Skin of body (tissue), 2 donors: ENCODE measurements around the gene FBXL7. TPM values are rescaled to one million over a fixed set of nuclear protein-coding genes. Genes with fewer than 3 reads are reported as not detected.

Experiments used
- DNase-seq: peaks from one replicate; lab custom pipeline; 2025; lab: John Stamatoyannopoulos, UW
- total RNA-seq: library from RNA; depleted of rRNA; stranded (reverse); fragments of >200 nt; gene quantifications from one replicate; pipeline ENCODE4 v1.2.3, GENCODE V29; 2014

FBXL7 gene
- total RNA-seq, 1 donor from 2014 or later = 8.6 TPM

GRCh38 chr5:15611008-15611407, 111.0 kb downstream of the FBXL7 start:
- no peak for DNase-seq

- no peak for DNase-seq
Observed at GRCh38 chr5:15612915-15613635, 113.1 kb downstream of the FBXL7 start.

GRCh38 chr5:15614679-15615078, 114.7 kb downstream of the FBXL7 start:
- no peak for DNase-seq

- no peak for DNase-seq
Observed at GRCh38 chr5:15615859-15616258, 115.9 kb downstream of the FBXL7 start.

- no peak for DNase-seq
Observed at GRCh38 chr5:15618938-15619337, 119.0 kb downstream of the FBXL7 start.

GRCh38 chr5:15620501-15620900, 120.5 kb downstream of the FBXL7 start:
- DNase-seq = no peak

- DNase-seq = peak; percentile 67
Observed at GRCh38 chr5:15621094-15621493, 121.1 kb downstream of the FBXL7 start.

- no peak for DNase-seq
Observed at GRCh38 chr5:15623794-15624193, 123.8 kb downstream of the FBXL7 start.

- no peak for DNase-seq
Observed at GRCh38 chr5:15627109-15627508, 127.1 kb downstream of the FBXL7 start.

- DNase-seq = no peak
Observed at GRCh38 chr5:15627647-15628046, 127.7 kb downstream of the FBXL7 start.

GRCh38 chr5:15630441-15630840, 130.5 kb downstream of the FBXL7 start:
- DNase-seq = no peak

GRCh38 chr5:15634591-15635288, 134.8 kb downstream of the FBXL7 start:
- no peak for DNase-seq

- no peak for DNase-seq
Observed at GRCh38 chr5:15635289-15635616, 135.3 kb downstream of the FBXL7 start.

GRCh38 chr5:15637345-15637744, 137.4 kb downstream of the FBXL7 start:
- no peak for DNase-seq

- no peak for DNase-seq
Observed at GRCh38 chr5:15637886-15638285, 137.9 kb downstream of the FBXL7 start.

GRCh38 chr5:15638296-15638695, 138.3 kb downstream of the FBXL7 start:
- DNase-seq = no peak

- DNase-seq = no peak
Observed at GRCh38 chr5:15639288-15639687, 139.3 kb downstream of the FBXL7 start.

GRCh38 chr5:15640116-15640515, 140.1 kb downstream of the FBXL7 start:
- no peak for DNase-seq

- no peak for DNase-seq
Observed at GRCh38 chr5:15643731-15644130, 143.8 kb downstream of the FBXL7 start.

GRCh38 chr5:15645381-15646160, 145.6 kb downstream of the FBXL7 start:
- DNase-seq = no peak

- DNase-seq = peak; percentile 86
Observed at GRCh38 chr5:15646371-15646770, 146.4 kb downstream of the FBXL7 start.

- no peak for DNase-seq
Observed at GRCh38 chr5:15647251-15647650, 147.3 kb downstream of the FBXL7 start.
